Fibroblast of lung (primary cell): ENCODE measurements around the gene THEMIS2.

Experiments used
- CTCF ChIP-seq, 2 donors: IDR thresholded peaks in 1 of 2; conservative IDR thresholded peaks in 1 of 2; 1 replicate in 1 of 2; 2 replicates in 1 of 2; pipeline ENCODE4 v1.5.1; 2011 to 2012; ENCODE audit warnings: low read length in 2 of 2, control low read depth in 1 of 2, inconsistent platforms in 1 of 2, low read depth in 1 of 2, mild to moderate bottlenecking in 1 of 2
- EZH2 ChIP-seq: IDR thresholded peaks from 2 replicates; pipeline ENCODE4 v1.5.1; 2012; ENCODE audit warnings: low read length, control low read depth, mild to moderate bottlenecking; ENCODE audit errors: missing control alignments

DNA sequence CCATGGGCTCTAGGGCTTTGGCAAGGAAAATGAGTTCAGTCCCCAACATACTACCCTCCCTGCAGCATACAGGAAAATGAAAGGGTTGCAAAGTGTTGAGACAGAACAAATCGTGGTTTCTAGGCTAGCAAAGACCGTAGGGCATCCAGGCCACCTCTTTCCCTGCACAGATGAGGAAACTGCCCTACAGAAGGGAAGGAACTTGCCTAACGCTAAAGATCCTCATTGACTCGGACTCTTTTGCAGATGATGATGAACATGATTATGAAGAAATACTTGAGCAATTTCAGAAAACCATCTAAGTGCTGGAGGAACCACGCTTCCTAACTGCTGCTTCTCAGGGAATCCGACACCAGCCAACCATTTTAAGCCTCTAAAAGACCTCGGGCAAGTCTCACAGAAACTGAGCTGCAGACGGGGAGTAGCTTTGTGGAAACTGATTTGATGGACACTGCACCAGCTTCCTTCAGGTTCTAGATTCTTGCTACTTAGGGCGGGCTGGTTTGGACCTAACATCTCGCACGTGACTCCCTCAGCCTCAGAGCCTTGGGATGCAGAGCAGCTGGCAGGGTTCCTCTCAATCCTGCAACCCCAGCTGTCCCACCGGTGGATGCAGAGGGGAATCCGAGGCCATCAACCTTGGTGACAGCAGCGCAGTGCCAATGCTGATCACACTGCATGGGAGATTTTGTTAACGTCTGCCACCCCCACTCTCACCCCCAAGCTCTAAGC, 13.4 kb downstream of the THEMIS2 start:
- TF ChIP-seq CTCF (conservative IDR thresholded peaks at IDR 0.05 in 1 of 2, IDR thresholded peaks at IDR 0.05 in 1 of 2; ENCODE audit: low read depth in 1 of 2, low read length in 2 of 2): no peak
- no peak for TF ChIP-seq EZH2
